Uterus (tissue), 2 donors: ENCODE data around the gene ZNF319.

Experiments used
- CTCF ChIP-seq, 4 experiments: fragments of 200-600 bp in 2 of 4; fragments of 450-650 bp in 2 of 4; sonication (generic) in 2 of 4; IDR thresholded peaks; one replicate each; pipeline ENCODE4 v1.5.1; 2016 to 2019; ENCODE audit warnings: antibody characterized with exemption in 4 of 4, mild to moderate bottlenecking in 2 of 4, moderate library complexity in 1 of 4
- POLR2A ChIP-seq, 2 donors: fragments of 450-650 bp; IDR thresholded peaks; one replicate each; pipeline ENCODE4 v1.6.1; 2016; ENCODE audit warnings: antibody characterized with exemption in 2 of 2, mild to moderate bottlenecking in 1 of 2, moderate library complexity in 1 of 2

GRCh38 chr16:57996406-57997175 is 3.9 kb downstream of the ZNF319 start:
- TF ChIP-seq CTCF (IDR thresholded peaks at IDR 0.05) (no peak), POLR2A (IDR thresholded peaks at IDR 0.05) (no peak)
